ENCODE data around the gene ELMO2. TPM values are rescaled to one million over a fixed set of nuclear protein-coding genes. Genes with fewer than 3 reads are reported as not detected.

ELMO2 gene
- total RNA-seq, 2 donors from 2014 or later = 35.0 to 37.6 TPM

GRCh38 chr20:46350201-46350985 lies 56.0 kb downstream of the ELMO2 start:
- WGBS, 2 donors = 65 to 72% methylated on average over 8 to 13 of the region's 13 CpGs
- Histone ChIP-seq H3K27me3 (no peaks in the 10 kb centered on the region), H3K27ac (no peak overlapping the region), H3K4me1 (peaks cover 8% of the 10 kb centered on the region), H3K4me3 (no peak overlapping the region), H3K9me3 (no peaks in the 10 kb centered on the region), H3K36me3 (replicated peaks in 1 of 2; ENCODE audit: insufficient read depth in 1 of 2, low read depth in 2 of 2) (no peaks in the 10 kb centered on the region)
- TF ChIP-seq CTCF (IDR thresholded peaks at IDR 0.05) = no peak
- no peak for TF ChIP-seq POLR2A (IDR thresholded peaks at IDR 0.05)
- intact Hi-C loops (cut with DNase I) = no loop called here
- no peak for DNase-seq
- ATAC-seq = no peak

- intact Hi-C loops (cut with DNase I) = loop anchor here (5.0 kb wide), 1 partner anchor 217 kb away; no protein-coding TSS in a partner anchor
- no peaks in the 10 kb centered on the region for H3K9me3 ChIP-seq
- no peak overlapping the region for H3K4me3 ChIP-seq
- WGBS, 2 donors = 68 to 74% methylated on average over 4 of the region's 4 CpGs
- H3K4me1 ChIP-seq = peaks cover 8% of the 10 kb centered on the region
- DNase-seq (no peak), ATAC-seq (no peak)
- no peak for TF ChIP-seq CTCF (IDR thresholded peaks at IDR 0.05)
- TF ChIP-seq POLR2A (IDR thresholded peaks at IDR 0.05) = no peak
- H3K36me3 ChIP-seq (replicated peaks in 1 of 2; ENCODE audit: insufficient read depth in 1 of 2, low read depth in 2 of 2) = no peaks in the 10 kb centered on the region
- no peaks in the 10 kb centered on the region for H3K27me3 ChIP-seq
- H3K27ac ChIP-seq = no peak overlapping the region
Measured at GRCh38 chr20:46349742-46350056, 56.7 kb downstream of the ELMO2 start.

GRCh38 chr20:46349035-46349741 lies 57.2 kb downstream of the ELMO2 start:
- Histone ChIP-seq H3K4me3 (no peak overlapping the region), H3K36me3 (replicated peaks in 1 of 2; ENCODE audit: insufficient read depth in 1 of 2, low read depth in 2 of 2) (no peaks in the 10 kb centered on the region), H3K27ac (no peak overlapping the region), H3K9me3 (no peaks in the 10 kb centered on the region), H3K27me3 (peaks cover 0 to 5% of the 10 kb centered on the region in 2 donors), H3K4me1 (peaks cover 8% of the 10 kb centered on the region)
- intact Hi-C loops (cut with DNase I) = loop anchor here (5.0 kb wide), 1 partner anchor 217 kb away; no protein-coding TSS in a partner anchor
- ATAC-seq (peak; percentile 55), DNase-seq (peak; percentile 56 to 72 (median 68))
- TF ChIP-seq POLR2A (IDR thresholded peaks at IDR 0.05) (no peak), CTCF (IDR thresholded peaks at IDR 0.05) (peak; percentile 61 to 83 (median 78))
- 23 to 40% methylated on average over 10 to 12 of the region's 12 CpGs for WGBS, 2 donors

GRCh38 chr20:46347841-46348803 lies 58.3 kb downstream of the ELMO2 start:
- TF ChIP-seq CTCF (IDR thresholded peaks at IDR 0.05) = no peak
- TF ChIP-seq POLR2A (IDR thresholded peaks at IDR 0.05) = no peak
- DNase-seq (peak in 1 of 4 donors; percentile 27), ATAC-seq (no peak)
- 76 to 87% methylated on average over 15 to 24 of the region's 25 CpGs for WGBS, 2 donors
- Histone ChIP-seq H3K27ac (no peak overlapping the region), H3K9me3 (no peaks in the 10 kb centered on the region), H3K27me3 (peaks cover 0 to 7% of the 10 kb centered on the region in 2 donors), H3K4me3 (no peak overlapping the region), H3K36me3 (replicated peaks in 1 of 2; ENCODE audit: insufficient read depth in 1 of 2, low read depth in 2 of 2) (no peaks in the 10 kb centered on the region), H3K4me1 (peaks cover 14% of the 10 kb centered on the region)
- intact Hi-C loops (cut with DNase I) = loop anchor here (5.0 kb wide), 1 partner anchor 216 kb away; no protein-coding TSS in a partner anchor
